Neuronal stem cell (in vitro differentiated cells): ENCODE data around the gene IL21R.
"Not testable (repeated sequence)": the region's sequence is repeated elsewhere in the genome, so short reads cannot be mapped to it uniquely, and the experiment has no call there.

Experiments used
- DNase-seq: peaks from one replicate; pipeline ENCODE4 v3.0.0-alpha.2; 2013; ENCODE audit warnings: low spot score
- H2AFZ ChIP-seq: one replicate; pipeline ENCODE4 v1.6.1; 2013; ENCODE audit warnings: mild to moderate bottlenecking, low read length, inconsistent platforms
- H2AK5ac ChIP-seq: 2 replicates; pipeline ENCODE4 v1.6.1; 2013; ENCODE audit warnings: low read depth, mild to moderate bottlenecking, inconsistent platforms, low read length, moderate library complexity, mixed read lengths
- H2BK120ac ChIP-seq: 2 replicates; pipeline ENCODE4 v1.6.1; 2013; ENCODE audit warnings: low read depth, mild to moderate bottlenecking, inconsistent platforms, low read length, moderate library complexity, mixed read lengths
- H2BK12ac ChIP-seq: one replicate; pipeline ENCODE4 v1.6.1; 2013; ENCODE audit warnings: low read length, inconsistent platforms
- H2BK15ac ChIP-seq: 2 replicates; pipeline ENCODE4 v1.6.1; 2013; ENCODE audit warnings: mild to moderate bottlenecking, low read length, inconsistent platforms, mixed read lengths
- H2BK5ac ChIP-seq: one replicate; pipeline ENCODE4 v1.6.1; 2013; ENCODE audit warnings: inconsistent platforms, mild to moderate bottlenecking, low read length, moderate library complexity
- H3K14ac ChIP-seq: one replicate; pipeline ENCODE4 v1.6.1; 2013; ENCODE audit warnings: low read length, inconsistent platforms
- H3K18ac ChIP-seq: 2 replicates; pipeline ENCODE4 v1.6.1; 2013; ENCODE audit warnings: low read length, inconsistent platforms
- H3K23ac ChIP-seq: 2 replicates; pipeline ENCODE4 v1.6.1; 2013; ENCODE audit warnings: low read depth, mild to moderate bottlenecking, mixed read lengths, low read length, inconsistent platforms; ENCODE audit not compliant: poor library complexity
- H3K27ac ChIP-seq: replicated peaks from 3 replicates; pipeline ENCODE4 v1.5.1; 2013; ENCODE audit warnings: low read length, inconsistent platforms
- H3K27me3 ChIP-seq, 3 experiments: 2 replicates each; pipeline ENCODE4 v1.6.1; 2013; ENCODE audit warnings: low read length in 3 of 3, mild to moderate bottlenecking in 2 of 3, inconsistent platforms in 1 of 3, low read depth in 1 of 3, mixed read lengths in 1 of 3, moderate library complexity in 1 of 3; ENCODE audit not compliant: control insufficient read depth in 3 of 3, insufficient read depth in 3 of 3
- H3K36me3 ChIP-seq, 2 donors: replicated peaks in 1 of 2; 2 replicates each; pipeline ENCODE4 v1.6.1; 2013; ENCODE audit warnings: low read length in 2 of 2; ENCODE audit not compliant: control insufficient read depth in 2 of 2, insufficient read depth in 2 of 2
- H3K4ac ChIP-seq: 2 replicates; pipeline ENCODE4 v1.6.1; 2013; ENCODE audit warnings: inconsistent platforms, mild to moderate bottlenecking, low read length, moderate library complexity
- H3K4me1 ChIP-seq, 2 donors: 1 replicate in 1 of 2; 2 replicates in 1 of 2; pipeline ENCODE4 v1.6.1; 2013; ENCODE audit warnings: low read length in 2 of 2, low read depth in 1 of 2; ENCODE audit not compliant: control insufficient read depth in 2 of 2, insufficient read depth in 1 of 2
- H3K4me2 ChIP-seq: one replicate; pipeline ENCODE4 v1.6.1; 2013; ENCODE audit warnings: mild to moderate bottlenecking, low read length, inconsistent platforms; ENCODE audit not compliant: insufficient read depth, poor library complexity, severe bottlenecking
- H3K4me3 ChIP-seq, 2 donors: 2 replicates each; pipeline ENCODE4 v1.5.1; 2013; ENCODE audit warnings: low read length in 2 of 2, mild to moderate bottlenecking in 2 of 2, inconsistent platforms in 1 of 2, moderate library complexity in 1 of 2
- H3K79me1 ChIP-seq: one replicate; pipeline ENCODE4 v1.6.1; 2013; ENCODE audit warnings: low read depth, mild to moderate bottlenecking, inconsistent platforms, low read length, moderate library complexity
- H3K9ac ChIP-seq: one replicate; pipeline ENCODE4 v1.6.1; 2013; ENCODE audit warnings: mild to moderate bottlenecking, low read depth, low read length, inconsistent platforms; ENCODE audit not compliant: poor library complexity
- H3K9me3 ChIP-seq, 2 donors: replicated peaks in 1 of 2; 2 replicates each; pipeline versions ENCODE3 to v1.6.1; 2013; ENCODE audit warnings: low read length in 2 of 2, mild to moderate bottlenecking in 2 of 2, inconsistent platforms in 1 of 2, low read depth in 1 of 2, mixed read lengths in 1 of 2, moderate library complexity in 1 of 2; ENCODE audit not compliant: control insufficient read depth in 2 of 2, insufficient read depth in 1 of 2
- H4K8ac ChIP-seq: one replicate; pipeline ENCODE4 v1.6.1; 2013; ENCODE audit warnings: low read depth, mild to moderate bottlenecking, inconsistent platforms, low read length, moderate library complexity
- H4K91ac ChIP-seq: one replicate; pipeline ENCODE4 v1.6.1; 2013; ENCODE audit warnings: low read length, low read depth, mild to moderate bottlenecking, inconsistent platforms; ENCODE audit not compliant: poor library complexity
- WGBS, 2 donors: extraction: QIAGEN DNeasy Blood & Tissue Kit; methylation state at CpG; one replicate each; pipeline ENCODE4 v1.1.7; 2013; ENCODE audit warnings: missing lambda C conversion rate in 2 of 2, mixed read lengths in 1 of 2; ENCODE audit not compliant: insufficient read length in 2 of 2, insufficient replicate concordance in 1 of 2; ENCODE audit errors: extremely low coverage in 2 of 2; 5-methylcytosine and 5-hydroxymethylcytosine counted together

The IL21R gene

DNA sequence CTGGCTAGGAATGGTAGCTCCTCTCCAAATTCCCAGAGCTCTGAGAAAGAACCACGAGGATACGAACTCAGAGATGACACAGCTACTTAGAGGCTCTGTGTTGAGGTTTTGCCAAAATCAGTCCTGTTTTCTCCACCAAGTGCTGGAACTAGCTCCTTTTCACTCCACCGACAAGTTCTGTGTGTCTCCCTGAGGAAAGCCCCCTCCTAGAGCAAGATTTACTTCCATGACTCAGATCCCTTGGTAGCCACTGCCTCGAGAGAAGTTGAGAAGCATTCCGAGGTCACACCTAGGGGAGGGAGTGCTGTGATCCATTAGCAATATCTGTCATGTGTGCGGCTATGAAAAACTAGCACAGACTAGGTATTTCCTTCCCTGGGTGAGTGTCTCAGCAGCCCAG lies 30.6 kb downstream of the IL21R start:
- H3K36me3 ChIP-seq, result no peaks in the 10 kb centered on the region
- DNase-seq, result no peak
- H3K14ac ChIP-seq, result no peak overlapping the region
- H3K9me3 ChIP-seq, result no peaks in the 10 kb centered on the region
- no CpG with 5 or more reads among the region's 6 CpGs for WGBS, 2 donors
- no peak overlapping the region for H2BK120ac ChIP-seq
- H3K4me3 ChIP-seq, result no peak overlapping the region
- peak overlapping the region; percentile 12 for H3K18ac ChIP-seq
- H2BK12ac ChIP-seq, result no peak overlapping the region
- no peak overlapping the region for H3K9ac ChIP-seq
- H2AFZ ChIP-seq, result no peak overlapping the region
- H2BK15ac ChIP-seq, result no peak overlapping the region
- peak overlapping the region; percentile 61 for H2AK5ac ChIP-seq
- H3K27ac ChIP-seq, result no peak overlapping the region
- H4K8ac ChIP-seq, result no peak overlapping the region
- H4K91ac ChIP-seq, result no peak overlapping the region
- no peak overlapping the region for H2BK5ac ChIP-seq
- H3K23ac ChIP-seq, result no peak overlapping the region
- H3K4me1 ChIP-seq, result no peaks in the 10 kb centered on the region
- H3K4me2 ChIP-seq, result no peak overlapping the region
- H3K27me3 ChIP-seq, result no peaks in the 10 kb centered on the region
- H3K79me1 ChIP-seq, result no peaks in the 10 kb centered on the region
- no peak overlapping the region for H3K4ac ChIP-seq

DNA sequence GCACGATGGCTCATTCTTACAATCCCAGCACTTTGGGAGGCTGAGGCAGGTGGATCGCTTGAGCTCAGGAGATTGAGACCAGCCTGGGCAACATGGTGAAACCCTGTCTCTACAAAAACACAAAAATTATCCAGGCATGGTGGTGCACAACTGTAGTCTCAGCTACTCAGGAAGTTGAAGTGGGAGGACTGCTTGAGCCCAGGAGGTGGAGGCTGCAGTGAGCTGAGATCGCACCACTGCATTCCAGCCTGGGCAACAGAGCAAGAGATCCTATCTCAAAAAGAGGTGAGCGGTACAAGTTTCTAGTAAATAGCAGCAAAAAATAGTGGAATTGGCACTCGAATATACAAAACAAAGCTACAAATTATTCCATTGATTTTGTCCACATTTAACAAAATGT lies 31.2 kb downstream of the IL21R start:
- not testable (repeated sequence) for H3K79me1 ChIP-seq, H3K4ac ChIP-seq
- no CpG with 5 or more reads among the region's 5 CpGs for WGBS, 2 donors

DNA sequence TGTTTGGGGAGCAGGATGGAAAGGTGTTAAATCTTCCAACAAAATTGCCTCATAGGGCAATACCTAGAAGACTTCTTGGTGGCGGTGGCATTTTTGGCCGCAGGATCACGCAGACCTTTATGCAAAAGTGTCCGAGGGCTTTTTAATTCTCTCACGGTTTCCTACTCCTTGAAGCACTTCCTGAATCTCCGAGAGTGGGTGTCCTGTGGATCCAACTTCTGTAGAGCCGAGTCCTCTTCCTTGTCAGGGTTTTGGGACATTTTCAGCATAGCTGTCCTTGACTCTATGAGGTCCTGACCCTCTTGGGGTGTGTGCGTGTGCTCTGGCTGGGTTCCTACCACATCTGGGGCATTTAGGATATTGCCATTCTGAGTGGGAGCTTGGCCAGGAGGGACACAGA lies 31.7 kb downstream of the IL21R start:
- Histone ChIP-seq H3K9me3 (no peaks in the 10 kb centered on the region), H2AFZ (no peak overlapping the region), H3K14ac (no peak overlapping the region), H4K8ac (no peak overlapping the region), H3K18ac (no peak overlapping the region), H2BK15ac (no peak overlapping the region), H2BK5ac (no peak overlapping the region), H3K79me1 (no peaks in the 10 kb centered on the region), H4K91ac (no peak overlapping the region), H2AK5ac (no peak overlapping the region), H3K4me3 (no peak overlapping the region), H3K23ac (no peak overlapping the region), H3K27ac (no peak overlapping the region), H2BK12ac (no peak overlapping the region), H3K4ac (no peak overlapping the region), H3K4me1 (no peaks in the 10 kb centered on the region), H3K36me3 (no peaks in the 10 kb centered on the region), H2BK120ac (no peak overlapping the region), H3K9ac (no peak overlapping the region), H3K4me2 (no peak overlapping the region), H3K27me3 (no peaks in the 10 kb centered on the region)
- WGBS, 2 donors, result no CpG with 5 or more reads among the region's 8 CpGs
- no peak for DNase-seq

More for the DNA sequence above, 31.2 kb downstream of the IL21R start:
- H3K36me3 ChIP-seq, H2BK5ac ChIP-seq, H2BK15ac ChIP-seq, H3K18ac ChIP-seq, H2AK5ac ChIP-seq, H3K27me3 ChIP-seq, H2BK12ac ChIP-seq, H4K91ac ChIP-seq, H3K9ac ChIP-seq, H3K23ac ChIP-seq, H2AFZ ChIP-seq, H4K8ac ChIP-seq, H3K4me2 ChIP-seq, H3K27ac ChIP-seq, H3K14ac ChIP-seq, H3K4me1 ChIP-seq, H3K4me3 ChIP-seq, H3K9me3 ChIP-seq, DNase-seq, H2BK120ac ChIP-seq: not testable (repeated sequence)

DNA sequence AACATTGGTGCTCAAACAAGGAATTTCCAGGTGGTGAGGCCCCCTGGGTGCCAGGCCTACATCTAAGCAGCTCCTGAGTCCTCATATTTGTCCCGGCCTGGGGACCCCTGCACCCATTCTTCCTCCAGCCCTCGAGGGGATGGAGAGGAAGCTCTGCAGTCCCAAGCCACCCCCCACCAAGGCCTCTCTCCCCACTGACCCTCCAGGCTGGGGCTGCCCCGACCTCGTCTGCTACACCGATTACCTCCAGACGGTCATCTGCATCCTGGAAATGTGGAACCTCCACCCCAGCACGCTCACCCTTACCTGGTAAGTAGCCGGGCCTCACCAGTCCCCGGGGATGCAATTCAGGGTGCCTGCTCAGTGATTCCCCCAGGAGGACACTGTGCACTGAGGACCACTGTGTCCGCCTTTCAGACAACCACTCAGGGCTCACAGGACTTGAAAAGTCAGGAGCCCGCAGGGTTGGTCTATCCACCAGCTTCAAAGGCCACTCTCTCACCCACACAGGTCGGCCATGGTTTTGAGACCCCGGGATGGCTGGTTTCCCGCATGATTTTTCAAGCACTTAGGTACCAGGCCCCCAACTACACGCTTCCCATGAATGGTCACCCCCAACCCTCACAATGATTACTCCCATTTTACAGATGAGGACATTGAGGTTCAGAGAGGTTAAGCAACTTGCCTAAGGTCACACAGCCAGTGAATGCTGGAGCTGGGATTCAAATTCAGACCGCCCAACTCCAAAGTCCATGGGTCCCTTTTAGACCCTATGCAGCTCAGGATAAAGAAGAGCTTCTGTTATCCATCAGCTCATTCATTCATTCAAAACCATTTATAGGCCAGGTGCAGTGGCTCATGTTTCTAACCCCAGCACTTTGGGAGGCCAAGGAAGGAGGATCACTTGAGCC lies 32.4 kb downstream of the IL21R start:
- Histone ChIP-seq H3K18ac (peak overlapping the region; percentile 79), H2BK120ac (no peak overlapping the region), H3K23ac (no peak overlapping the region), H2AK5ac (no peak overlapping the region), H3K9ac (no peak overlapping the region), H2BK12ac (no peak overlapping the region), H3K27me3 (no peaks in the 10 kb centered on the region), H3K79me1 (no peaks in the 10 kb centered on the region), H2BK5ac (no peak overlapping the region), H2BK15ac (no peak overlapping the region), H3K36me3 (peaks cover 0 to under 1% of the 10 kb centered on the region in 2 donors), H3K9me3 (peaks cover 0 to 2% of the 10 kb centered on the region in 2 donors), H4K91ac (no peak overlapping the region), H3K4me1 (peaks cover 0 to 3% of the 10 kb centered on the region in 2 donors), H2AFZ (no peak overlapping the region), H3K4me3 (no peak overlapping the region), H4K8ac (no peak overlapping the region), H3K14ac (no peak overlapping the region), H3K4me2 (no peak overlapping the region), H3K27ac (no peak overlapping the region), H3K4ac (no peak overlapping the region)
- DNase-seq, result no peak
- WGBS, 2 donors, result no CpG with 5 or more reads among the region's 16 CpGs
